GM23248 (cell line): ENCODE measurements around the gene HAND2. TPM values are rescaled to one million over a fixed set of nuclear protein-coding genes. Genes with fewer than 3 reads are reported as not detected.

Experiments
- DNase-seq: peaks from one replicate; pipeline ENCODE4 v3.0.0-alpha.2; 2015
- H2AFZ ChIP-seq: fragments of 200-600 bp; sonication (generic); 2 replicates; pipeline ENCODE4 v1.6.1; 2016; ENCODE audit warnings: antibody characterized with exemption
- H3F3A ChIP-seq: fragments of 200-600 bp; sonication (generic); 2 replicates; pipeline ENCODE4 v1.6.1; 2016; ENCODE audit warnings: mild to moderate bottlenecking, antibody characterized with exemption, mixed run types; ENCODE audit not compliant: insufficient read depth
- H3K27ac ChIP-seq: fragments of 200-600 bp; sonication (generic); 2 replicates; pipeline ENCODE4 v1.5.1; 2016; ENCODE audit warnings: mild to moderate bottlenecking
- H3K27me3 ChIP-seq: fragments of 200-600 bp; sonication (generic); replicated peaks from 2 replicates; pipeline ENCODE4 v1.6.1; 2016; ENCODE audit warnings: mild to moderate bottlenecking; ENCODE audit not compliant: insufficient read depth
- H3K36me3 ChIP-seq: fragments of 200-600 bp; sonication (generic); 2 replicates; pipeline ENCODE4 v1.6.1; 2016; ENCODE audit warnings: low read depth, mild to moderate bottlenecking
- H3K4me1 ChIP-seq: fragments of 200-600 bp; sonication (generic); 2 replicates; pipeline ENCODE4 v1.6.1; 2016; ENCODE audit warnings: mild to moderate bottlenecking; ENCODE audit not compliant: insufficient read depth
- H3K4me2 ChIP-seq: fragments of 200-600 bp; sonication (generic); one replicate; pipeline ENCODE4 v1.6.1; 2016; ENCODE audit warnings: mild to moderate bottlenecking; ENCODE audit not compliant: unreplicated experiment
- H3K4me3 ChIP-seq: fragments of 200-600 bp; sonication (generic); 2 replicates; pipeline ENCODE4 v1.5.1; 2016; ENCODE audit warnings: mild to moderate bottlenecking
- H3K79me2 ChIP-seq: fragments of 200-600 bp; sonication (generic); 2 replicates; pipeline ENCODE4 v1.6.1; 2016; ENCODE audit warnings: mild to moderate bottlenecking; ENCODE audit not compliant: insufficient read depth
- H3K9ac ChIP-seq: fragments of 200-600 bp; sonication (generic); 2 replicates; pipeline ENCODE4 v1.6.1; 2016; ENCODE audit warnings: mild to moderate bottlenecking
- H3K9me2 ChIP-seq: fragments of 200-600 bp; sonication (generic); 2 replicates; pipeline ENCODE4 v1.6.1; 2016; ENCODE audit warnings: mixed run types, mild to moderate bottlenecking, moderate library complexity; ENCODE audit not compliant: insufficient read depth
- H3K9me3 ChIP-seq: fragments of 200-600 bp; sonication (generic); one replicate; pipeline ENCODE4 v1.6.1; 2017; ENCODE audit warnings: low read depth
- H4K20me1 ChIP-seq: fragments of 200-600 bp; sonication (generic); 2 replicates; pipeline ENCODE4 v1.6.0; 2016; ENCODE audit not compliant: insufficient read depth
- EZH2 ChIP-seq: fragments of 200-600 bp; sonication (generic); IDR thresholded peaks from 2 replicates; pipeline ENCODE4 v1.6.1; 2018; ENCODE audit warnings: antibody characterized with exemption, mild to moderate bottlenecking; ENCODE audit not compliant: insufficient read depth, poor library complexity, severe bottlenecking
- EZH2phosphoT487 ChIP-seq: fragments of 200-600 bp; sonication (generic); IDR thresholded peaks from 2 replicates; pipeline ENCODE4 v1.6.1; 2018; ENCODE audit warnings: antibody characterized with exemption, moderate library complexity, mild to moderate bottlenecking, low read depth; ENCODE audit not compliant: insufficient read depth
- WGBS, 2 experiments: methylation state at CpG; one replicate each; pipeline ENCODE4 v1.1.6; 2015 to 2017; ENCODE audit warnings: low lambda C conversion rate in 2 of 2, low coverage in 1 of 2; ENCODE audit errors: missing lambda C conversion rate in 2 of 2; 5-methylcytosine and 5-hydroxymethylcytosine counted together
- in situ Hi-C: fragments of 300-500 bp; cut with MboI; formaldehyde crosslinking; loops from 2 replicates; pipeline ENCODE4 v1.15.0; 2020
- polyA plus RNA-seq: library from polyadenylated mRNA; unstranded; fragments of >200 nt; fragmentation: Nextera tagmentation; extraction: Ambion mirVana; gene quantifications from 2 replicates; pipeline ENCODE4 v1.2.1, GENCODE V29; 2016
- total RNA-seq: library from RNA; depleted of rRNA; stranded (reverse); fragments of >200 nt; shearing (Covaris generic); gene quantifications from 2 replicates; pipeline ENCODE4 v1.2.3, GENCODE V29; 2014

HAND2 gene
- total and polyA plus RNA-seq, 2 experiments from 2014 or later, result 11.2 to 19.3 TPM

DNA sequence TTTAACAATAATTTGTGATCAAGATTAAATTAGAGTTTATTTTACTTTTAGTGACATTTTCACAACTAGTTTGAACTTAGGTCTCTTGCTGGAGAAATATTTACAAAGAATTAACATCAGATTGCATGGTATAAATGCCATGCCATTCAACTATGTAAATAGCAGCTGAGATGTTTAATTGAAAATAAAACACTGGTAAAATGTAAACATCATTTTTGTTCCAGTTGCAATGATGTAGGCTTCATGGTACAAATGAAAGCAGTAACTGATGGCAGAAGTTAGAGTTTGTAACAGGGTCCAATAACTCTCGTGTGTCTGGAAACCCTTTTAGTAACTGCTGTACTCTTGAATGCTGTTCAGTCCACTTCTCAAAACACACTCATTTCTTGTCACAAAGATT is 43.7 kb upstream of the HAND2 start:
- H3K4me1 ChIP-seq, result no peaks in the 10 kb centered on the region
- no peaks in the 10 kb centered on the region for H4K20me1 ChIP-seq
- DNase-seq, result no peak
- H3K27me3 ChIP-seq, result no peaks in the 10 kb centered on the region
- TF ChIP-seq EZH2 (no peak), EZH2phosphoT487 (no peak)
- no peak overlapping the region for H3K4me3 ChIP-seq
- no peaks in the 10 kb centered on the region for H3K9me3 ChIP-seq
- 88 to 100% methylated on average over 1 of the region's 1 CpG for WGBS, 2 experiments
- no peak overlapping the region for H3K9ac ChIP-seq
- no peaks in the 10 kb centered on the region for H3K79me2 ChIP-seq
- H3F3A ChIP-seq, result no peaks in the 10 kb centered on the region
- H3K27ac ChIP-seq, result no peak overlapping the region
- in situ Hi-C loops, result no loop called here
- H3K36me3 ChIP-seq, result no peaks in the 10 kb centered on the region
- no peak overlapping the region for H2AFZ ChIP-seq
- H3K4me2 ChIP-seq, result no peak overlapping the region
- no peaks in the 10 kb centered on the region for H3K9me2 ChIP-seq

DNA sequence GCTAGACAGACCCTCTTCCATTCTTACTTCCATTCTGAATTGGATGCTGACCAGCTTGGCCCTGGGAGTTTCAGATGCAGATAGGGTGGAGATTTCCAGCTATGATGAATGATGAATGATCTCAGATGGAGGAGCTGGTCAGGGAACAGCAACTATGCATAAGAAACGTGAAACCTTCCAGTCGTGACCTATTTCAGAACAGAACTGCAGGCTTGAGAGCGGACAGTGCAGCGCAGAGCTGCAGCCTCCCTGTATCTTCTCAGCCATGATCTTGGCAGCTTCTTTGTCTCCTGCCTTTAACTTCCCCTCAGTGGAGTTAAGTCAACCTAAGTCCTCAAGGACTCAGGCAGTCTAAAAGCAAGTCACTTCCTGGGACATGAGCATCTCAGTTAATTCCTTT is 43.3 kb upstream of the HAND2 start:
- H3F3A ChIP-seq, result no peaks in the 10 kb centered on the region
- no peak overlapping the region for H3K4me2 ChIP-seq
- H3K27me3 ChIP-seq, result no peaks in the 10 kb centered on the region
- no peaks in the 10 kb centered on the region for H3K36me3 ChIP-seq
- no peak overlapping the region for H3K27ac ChIP-seq
- no peak for TF ChIP-seq EZH2
- TF ChIP-seq EZH2phosphoT487, result no peak
- no peaks in the 10 kb centered on the region for H4K20me1 ChIP-seq
- no peaks in the 10 kb centered on the region for H3K4me1 ChIP-seq
- H3K9me2 ChIP-seq, result no peaks in the 10 kb centered on the region
- DNase-seq, result no peak
- H3K79me2 ChIP-seq, result no peaks in the 10 kb centered on the region
- 86 to 95% methylated on average over 4 of the region's 4 CpGs for WGBS, 2 experiments
- no peak overlapping the region for H3K4me3 ChIP-seq
- no peak overlapping the region for H3K9ac ChIP-seq
- H2AFZ ChIP-seq, result no peak overlapping the region
- no peaks in the 10 kb centered on the region for H3K9me3 ChIP-seq
- in situ Hi-C loops, result no loop called here

DNA sequence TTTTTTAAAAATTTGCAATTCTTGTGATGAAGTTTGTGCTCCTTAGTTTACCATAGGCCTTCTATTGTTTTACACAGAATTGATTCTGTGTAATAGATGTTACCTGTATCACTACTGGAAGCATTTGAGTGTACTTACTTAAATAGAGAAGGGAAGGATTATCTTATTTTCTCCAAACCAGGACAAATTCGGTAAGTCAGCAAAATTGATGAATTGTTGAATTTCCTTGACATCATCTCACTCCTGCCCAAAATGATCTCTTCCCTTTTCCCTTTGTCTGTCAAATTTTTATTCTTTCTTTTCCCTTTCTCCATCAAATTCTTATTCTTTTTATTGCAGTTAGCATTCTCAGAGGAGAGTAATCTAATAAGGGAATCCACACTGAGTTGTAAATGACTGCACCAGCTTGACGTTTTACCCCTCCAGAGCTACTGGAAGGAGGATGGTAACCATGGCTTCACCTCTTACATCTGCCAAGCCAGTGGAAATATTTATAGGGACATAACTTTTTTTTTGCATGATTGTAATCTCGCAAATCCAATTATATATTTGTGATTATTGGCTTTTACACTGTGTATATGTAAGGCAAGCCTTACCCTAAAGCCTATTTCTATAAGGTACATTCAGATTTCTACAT is 42.6 kb upstream of the HAND2 start:
- no peak overlapping the region for H2AFZ ChIP-seq
- H3K4me3 ChIP-seq, result no peak overlapping the region
- no peaks in the 10 kb centered on the region for H3K79me2 ChIP-seq
- H3K36me3 ChIP-seq, result no peaks in the 10 kb centered on the region
- H3K9me2 ChIP-seq, result no peaks in the 10 kb centered on the region
- in situ Hi-C loops, result no loop called here
- no peaks in the 10 kb centered on the region for H3F3A ChIP-seq
- no peak overlapping the region for H3K9ac ChIP-seq
- WGBS, 2 experiments, result 81 to 85% methylated on average over 3 of the region's 3 CpGs
- no peak for DNase-seq
- TF ChIP-seq EZH2phosphoT487 (no peak), EZH2 (no peak)
- no peak overlapping the region for H3K4me2 ChIP-seq
- no peaks in the 10 kb centered on the region for H4K20me1 ChIP-seq
- no peak overlapping the region for H3K27ac ChIP-seq
- H3K9me3 ChIP-seq, result no peaks in the 10 kb centered on the region
- H3K27me3 ChIP-seq, result no peaks in the 10 kb centered on the region
- H3K4me1 ChIP-seq, result no peaks in the 10 kb centered on the region

DNA sequence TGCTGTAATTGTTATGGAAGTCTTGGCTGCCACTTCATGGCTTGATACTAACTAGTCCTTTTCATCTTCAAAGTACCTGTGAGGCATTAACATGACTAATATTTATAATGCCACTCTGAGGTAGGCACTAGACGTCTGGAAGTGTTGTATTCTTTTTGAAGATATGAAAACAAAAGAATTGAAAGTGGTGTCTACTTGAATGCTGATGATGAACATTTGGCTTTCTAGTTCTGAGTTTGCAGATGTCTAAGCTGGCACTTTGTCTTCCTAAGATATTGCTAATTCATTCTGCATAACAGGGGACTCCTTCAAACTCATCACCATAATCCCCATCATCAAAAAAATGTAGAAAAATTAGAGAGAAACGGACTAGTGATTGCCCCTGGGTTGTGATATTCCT is 41.6 kb upstream of the HAND2 start:
- TF ChIP-seq EZH2phosphoT487 (no peak), EZH2 (no peak)
- H3K27ac ChIP-seq, result no peak overlapping the region
- no peak overlapping the region for H2AFZ ChIP-seq
- no peaks in the 10 kb centered on the region for H4K20me1 ChIP-seq
- no peak overlapping the region for H3K4me3 ChIP-seq
- no peaks in the 10 kb centered on the region for H3K4me1 ChIP-seq
- no peak overlapping the region for H3K4me2 ChIP-seq
- in situ Hi-C loops, result no loop called here
- no peaks in the 10 kb centered on the region for H3K9me2 ChIP-seq
- H3K27me3 ChIP-seq, result no peaks in the 10 kb centered on the region
- H3K9me3 ChIP-seq, result no peaks in the 10 kb centered on the region
- WGBS, 2 experiments, result 57 to 59% methylated on average over 2 of the region's 2 CpGs
- no peaks in the 10 kb centered on the region for H3F3A ChIP-seq
- DNase-seq, result no peak
- H3K79me2 ChIP-seq, result no peaks in the 10 kb centered on the region
- H3K36me3 ChIP-seq, result no peaks in the 10 kb centered on the region
- H3K9ac ChIP-seq, result no peak overlapping the region

DNA sequence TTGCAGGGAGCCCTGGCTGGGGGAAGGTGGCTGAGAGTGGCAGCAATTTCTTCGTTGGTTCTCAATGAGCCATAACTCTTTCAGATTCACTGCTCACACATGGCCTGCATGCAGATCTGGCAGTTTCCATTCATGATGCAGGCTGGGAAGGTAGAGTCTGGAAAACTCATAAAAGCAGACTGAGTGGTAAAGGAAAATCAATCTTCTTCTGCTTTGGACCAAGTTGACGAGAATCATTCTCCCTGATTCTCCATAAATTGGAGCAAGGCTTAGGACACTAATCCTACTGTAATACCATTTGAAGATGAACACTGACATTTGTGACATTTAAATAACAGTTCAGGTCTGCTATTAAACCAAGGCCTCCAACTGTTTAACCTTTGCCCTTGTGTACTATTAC is 35.3 kb upstream of the HAND2 start:
- no peaks in the 10 kb centered on the region for H3K4me1 ChIP-seq

More for the DNA sequence above, 35.3 kb upstream of the HAND2 start:
- Histone ChIP-seq H3F3A (no peaks in the 10 kb centered on the region), H3K79me2 (no peaks in the 10 kb centered on the region), H3K36me3 (no peaks in the 10 kb centered on the region), H3K9ac (no peak overlapping the region), H4K20me1 (no peaks in the 10 kb centered on the region), H3K9me2 (no peaks in the 10 kb centered on the region), H3K27me3 (no peaks in the 10 kb centered on the region), H2AFZ (no peak overlapping the region), H3K9me3 (no peaks in the 10 kb centered on the region), H3K4me3 (no peak overlapping the region), H3K27ac (no peak overlapping the region), H3K4me2 (no peak overlapping the region)
- DNase-seq, result no peak
- 84 to 100% methylated on average over 2 of the region's 2 CpGs for WGBS, 2 experiments
- no peak for TF ChIP-seq EZH2
- no peak for TF ChIP-seq EZH2phosphoT487
- in situ Hi-C loops, result no loop called here
